Dermis blood vessel endothelial cell (primary cell): Measurements from ENCODE around the gene PCDHGA1. TPM values are rescaled to one million over a fixed set of nuclear protein-coding genes. Genes with fewer than 3 reads are reported as not detected.

Source experiments
- DNase-seq: peaks from one replicate; pipeline ENCODE4 v3.0.0; 2010
- total RNA-seq: library from RNA; depleted of rRNA; stranded (reverse); fragments of >200 nt; gene quantifications from 2 replicates; pipeline ENCODE4 v1.2.3, GENCODE V29; 2014

Gene PCDHGA1
- total RNA-seq, 1 donor from 2014 or later: 0.34 TPM

DNA sequence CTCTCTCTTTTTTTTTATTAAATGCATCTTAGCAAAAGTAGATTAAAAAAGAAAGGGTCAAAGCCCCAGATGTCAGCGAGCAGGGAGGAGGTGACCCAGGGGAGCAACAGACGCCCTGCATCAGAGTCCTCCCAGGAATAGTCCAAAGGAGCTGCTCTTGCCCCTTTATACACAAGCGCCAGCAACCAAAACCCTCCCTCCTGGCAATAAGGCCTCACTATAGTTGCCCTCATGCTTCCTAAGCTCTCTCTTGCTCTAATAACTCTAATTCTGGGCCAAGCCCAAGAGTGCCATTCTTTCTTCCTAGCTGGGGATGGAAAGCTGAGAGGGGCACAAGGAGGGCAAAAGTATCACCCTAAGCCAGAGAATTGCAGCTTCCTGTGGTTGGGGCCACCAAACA, 184.8 kb downstream of the PCDHGA1 start:
- no peak for DNase-seq

DNA sequence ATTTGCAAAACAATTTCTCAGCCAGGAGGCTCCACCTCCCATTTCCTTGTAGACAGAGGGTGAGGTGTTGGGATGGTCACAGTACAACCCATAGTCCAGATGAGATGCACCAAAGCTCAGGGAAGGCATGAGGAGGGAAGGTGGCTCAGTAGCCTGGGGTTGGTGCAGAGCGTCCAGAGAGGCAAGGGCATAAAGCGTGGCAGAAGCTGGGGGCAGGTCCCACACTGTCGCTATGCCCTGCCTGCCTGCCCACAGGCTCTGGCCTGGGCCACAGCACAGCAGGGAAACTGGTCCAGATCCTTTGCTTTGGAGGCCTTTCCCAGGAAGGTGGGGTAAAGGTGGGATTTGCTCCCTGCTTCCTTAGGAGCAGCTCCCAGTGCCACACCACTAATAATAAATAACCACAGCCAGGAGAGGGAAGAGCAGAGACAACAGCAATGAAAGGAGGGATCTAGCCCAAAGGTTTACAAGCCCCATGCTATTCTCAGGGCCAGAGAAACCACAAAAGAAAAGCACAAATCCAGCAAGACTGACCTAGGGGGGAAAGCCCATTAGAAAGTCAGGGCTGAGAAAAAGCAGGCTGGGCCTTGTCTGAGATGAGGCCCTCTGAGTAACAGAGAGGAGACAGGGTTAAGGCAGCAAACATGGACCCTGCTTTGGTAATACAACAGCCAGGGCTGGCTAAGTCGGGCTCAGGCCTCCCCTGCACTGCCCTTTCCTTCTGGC, 185.8 kb downstream of the PCDHGA1 start:
- no peak for DNase-seq

DNA sequence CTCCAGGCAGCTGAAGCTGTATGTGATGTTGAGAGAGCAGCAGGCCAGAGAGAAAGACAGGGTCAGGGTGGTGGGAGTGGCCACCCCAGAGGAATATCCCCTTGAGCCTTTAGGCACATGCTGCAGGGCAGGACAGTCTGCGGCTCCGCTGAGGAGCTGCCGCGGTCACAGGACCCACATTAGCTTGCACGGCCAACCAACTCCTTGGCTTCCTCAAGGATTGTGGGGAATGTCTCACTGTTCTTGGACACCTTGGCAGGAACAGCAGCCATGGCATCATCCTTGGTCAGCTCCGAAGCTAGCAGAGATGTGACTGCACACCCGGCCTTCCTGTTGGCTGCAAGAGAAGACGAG, 186.3 kb downstream of the PCDHGA1 start:
- no peak for DNase-seq

DNA sequence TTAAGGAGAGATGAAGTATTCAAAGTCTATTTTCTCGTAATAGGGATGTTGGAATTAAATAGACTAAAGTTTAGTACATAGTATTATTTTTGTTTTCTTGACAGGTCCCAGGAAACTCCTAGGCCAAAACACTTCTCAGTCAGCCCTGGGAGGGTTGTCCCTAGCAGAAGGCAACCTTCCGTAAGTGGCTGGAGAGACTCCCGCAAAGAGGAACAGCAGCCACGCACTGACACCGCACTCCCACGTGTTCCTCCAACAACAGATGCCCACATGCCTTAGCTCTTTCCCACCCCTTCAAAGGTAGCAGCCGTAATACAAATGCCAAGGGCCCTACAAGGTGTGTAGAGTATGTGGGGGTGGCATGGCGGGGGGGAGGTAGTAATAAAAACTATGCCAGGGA, 187.0 kb downstream of the PCDHGA1 start:
- DNase-seq: no peak

DNA sequence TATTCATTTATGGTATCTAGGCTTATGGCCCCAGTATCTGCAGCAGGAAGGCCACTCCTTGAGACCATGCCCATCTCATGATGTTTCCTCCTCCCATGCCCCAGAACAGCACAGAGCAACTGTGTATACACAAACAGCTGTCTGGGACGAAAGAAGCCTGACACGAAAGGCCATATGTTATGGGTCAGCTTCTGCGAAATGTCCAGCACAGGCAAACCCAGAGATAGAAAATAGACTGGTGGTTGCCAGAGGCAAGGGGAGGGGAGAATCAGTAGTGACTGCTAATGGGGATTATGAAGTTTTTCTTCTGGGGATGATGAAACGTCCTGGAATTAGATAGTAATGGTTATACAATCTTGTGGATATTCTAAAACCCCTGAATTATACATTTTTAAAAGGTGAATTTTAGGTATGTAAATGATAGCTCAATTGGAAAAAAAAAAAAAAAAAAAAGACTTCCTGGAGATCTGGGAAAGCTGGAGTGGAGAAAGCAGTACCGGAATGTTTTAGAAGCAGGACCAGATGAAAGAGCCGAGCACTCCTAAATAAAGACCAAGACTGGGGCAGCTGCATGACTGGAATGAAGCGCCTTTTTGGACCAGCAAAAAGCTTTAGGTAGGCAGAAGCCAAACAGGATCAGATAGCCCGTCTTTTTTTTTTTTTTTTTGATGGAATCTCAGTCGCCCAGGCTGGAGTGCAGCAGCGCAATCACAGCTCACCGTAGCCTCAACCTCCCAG, 187.7 kb downstream of the PCDHGA1 start:
- DNase-seq: no peak

DNA sequence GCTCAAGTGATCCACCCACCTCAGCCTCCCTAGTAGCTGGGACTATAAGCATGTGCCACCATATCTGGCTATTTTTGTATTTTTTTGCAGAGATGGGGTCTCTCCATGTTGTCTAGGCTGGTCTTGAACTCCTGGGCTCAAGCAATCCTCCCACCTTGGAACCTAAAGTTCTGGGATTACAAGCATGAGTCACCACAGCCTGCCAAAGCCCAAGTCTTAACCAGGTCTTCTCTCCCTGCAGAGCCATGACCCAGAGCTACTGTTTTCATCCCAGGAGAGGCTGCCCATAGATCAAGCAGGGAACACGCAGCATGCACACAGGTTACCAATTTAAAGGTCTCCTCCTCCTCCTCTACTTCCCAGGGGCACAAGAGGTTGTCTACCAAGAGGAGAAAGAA, 188.3 kb downstream of the PCDHGA1 start:
- no peak for DNase-seq

DNA sequence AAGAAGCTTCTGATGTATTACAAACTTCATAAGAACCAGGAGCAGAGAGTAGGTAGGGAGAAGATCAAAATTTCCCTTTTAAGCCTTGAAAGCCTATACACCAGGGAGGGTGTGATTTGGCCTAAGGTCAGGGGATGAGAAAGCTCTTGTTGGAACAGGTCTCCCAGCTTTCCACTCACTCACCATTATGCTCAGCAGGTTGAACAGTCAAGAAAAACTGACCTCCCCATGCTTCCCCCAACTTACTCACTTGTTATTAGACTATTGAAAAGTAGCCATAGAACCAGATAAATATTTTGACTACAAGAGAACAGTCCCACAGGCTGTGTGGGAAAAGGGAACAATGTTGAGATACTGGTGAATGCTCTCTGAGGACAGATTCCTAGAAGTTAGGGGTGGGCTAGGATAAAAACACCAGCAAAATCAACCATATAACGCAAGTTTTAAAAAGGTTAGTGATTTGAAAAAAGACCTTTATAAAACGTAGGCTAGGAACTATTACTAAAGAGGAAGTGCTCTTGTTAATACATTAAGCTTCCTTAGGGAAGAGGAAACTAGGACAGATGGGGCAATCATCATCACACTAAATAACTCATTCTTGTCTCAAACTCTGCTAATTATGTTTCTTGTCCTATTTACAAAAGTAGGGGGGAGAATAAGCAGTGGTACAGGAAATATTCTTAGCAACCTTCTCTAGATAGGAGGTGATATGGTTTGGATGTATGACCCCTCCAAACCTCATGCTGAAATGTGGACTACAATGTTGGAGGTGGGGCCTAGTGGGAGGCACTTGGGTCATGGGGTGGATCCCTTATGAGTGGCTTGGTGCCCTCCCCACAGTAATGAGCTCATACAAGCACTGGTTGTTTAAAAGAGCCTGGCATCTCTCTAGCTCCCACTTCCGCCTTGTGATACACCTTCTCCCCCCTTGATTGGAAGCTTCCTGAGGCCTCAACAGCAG, 189.6 kb downstream of the PCDHGA1 start:
- no peak for DNase-seq

DNA sequence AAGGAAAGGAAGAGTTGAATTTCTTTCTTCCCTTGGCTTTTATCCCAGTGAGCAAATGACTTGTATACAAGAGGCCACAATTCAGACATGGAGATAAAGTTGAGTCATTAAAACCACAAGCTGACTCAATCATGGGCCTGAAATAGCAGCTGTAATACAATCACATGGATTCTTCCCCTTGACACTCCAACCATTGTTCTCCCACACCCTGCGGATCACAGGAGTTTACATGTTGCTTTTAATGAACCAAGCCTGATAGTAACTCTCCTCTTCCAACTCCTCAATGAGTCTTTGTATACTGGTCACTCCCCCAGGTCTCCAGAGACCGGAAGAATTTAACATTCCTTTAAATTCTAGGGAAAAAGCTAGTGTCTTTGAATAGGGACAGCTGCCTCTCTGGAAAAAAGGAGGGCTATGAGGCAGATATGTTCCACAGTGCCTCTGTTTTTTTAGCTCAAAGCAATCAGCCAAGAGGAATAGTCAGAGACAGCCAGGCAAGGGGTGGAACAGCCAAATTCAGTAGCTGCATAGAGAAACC, 191.0 kb downstream of the PCDHGA1 start:
- DNase-seq: peak; percentile 97

DNA sequence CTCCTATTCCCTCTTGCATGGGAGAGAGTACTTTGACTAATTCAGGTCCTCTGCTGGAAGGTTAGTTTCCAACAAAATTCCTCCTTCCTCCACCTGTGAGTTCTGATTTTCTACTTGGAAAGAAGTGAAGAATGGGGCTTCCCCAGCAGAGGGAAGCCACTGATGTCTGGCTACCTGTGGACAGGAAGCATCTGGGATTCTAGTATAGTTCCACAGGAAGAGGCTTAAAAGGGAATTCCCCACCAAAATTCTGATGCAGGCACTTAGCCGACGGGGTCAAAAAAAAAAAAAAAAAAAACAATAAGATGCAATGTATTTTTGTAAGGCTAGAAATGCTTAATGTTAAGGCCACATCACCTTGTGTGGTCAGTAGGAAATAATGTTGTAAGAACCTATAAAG, 192.0 kb downstream of the PCDHGA1 start:
- DNase-seq: peak; percentile 78

DNA sequence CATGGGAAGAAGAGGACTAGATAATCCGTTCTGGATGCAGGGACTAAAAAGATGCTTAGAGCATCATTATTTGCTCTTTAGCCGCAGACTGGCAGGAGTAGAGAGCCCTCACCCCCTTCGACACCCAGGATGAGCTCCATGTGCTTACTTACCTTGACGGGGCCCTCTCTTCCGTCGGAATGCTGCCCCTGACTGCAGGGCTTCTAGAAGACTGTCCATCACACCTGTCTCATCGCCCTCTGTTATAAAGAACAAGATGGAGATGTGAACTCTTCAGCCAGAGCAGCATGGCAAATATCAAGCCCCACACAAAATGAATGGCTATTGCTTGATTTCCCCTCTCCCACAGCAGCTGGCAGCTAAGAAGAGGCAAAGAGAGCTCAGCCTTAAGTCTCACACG, 193.7 kb downstream of the PCDHGA1 start:
- DNase-seq: no peak

DNA sequence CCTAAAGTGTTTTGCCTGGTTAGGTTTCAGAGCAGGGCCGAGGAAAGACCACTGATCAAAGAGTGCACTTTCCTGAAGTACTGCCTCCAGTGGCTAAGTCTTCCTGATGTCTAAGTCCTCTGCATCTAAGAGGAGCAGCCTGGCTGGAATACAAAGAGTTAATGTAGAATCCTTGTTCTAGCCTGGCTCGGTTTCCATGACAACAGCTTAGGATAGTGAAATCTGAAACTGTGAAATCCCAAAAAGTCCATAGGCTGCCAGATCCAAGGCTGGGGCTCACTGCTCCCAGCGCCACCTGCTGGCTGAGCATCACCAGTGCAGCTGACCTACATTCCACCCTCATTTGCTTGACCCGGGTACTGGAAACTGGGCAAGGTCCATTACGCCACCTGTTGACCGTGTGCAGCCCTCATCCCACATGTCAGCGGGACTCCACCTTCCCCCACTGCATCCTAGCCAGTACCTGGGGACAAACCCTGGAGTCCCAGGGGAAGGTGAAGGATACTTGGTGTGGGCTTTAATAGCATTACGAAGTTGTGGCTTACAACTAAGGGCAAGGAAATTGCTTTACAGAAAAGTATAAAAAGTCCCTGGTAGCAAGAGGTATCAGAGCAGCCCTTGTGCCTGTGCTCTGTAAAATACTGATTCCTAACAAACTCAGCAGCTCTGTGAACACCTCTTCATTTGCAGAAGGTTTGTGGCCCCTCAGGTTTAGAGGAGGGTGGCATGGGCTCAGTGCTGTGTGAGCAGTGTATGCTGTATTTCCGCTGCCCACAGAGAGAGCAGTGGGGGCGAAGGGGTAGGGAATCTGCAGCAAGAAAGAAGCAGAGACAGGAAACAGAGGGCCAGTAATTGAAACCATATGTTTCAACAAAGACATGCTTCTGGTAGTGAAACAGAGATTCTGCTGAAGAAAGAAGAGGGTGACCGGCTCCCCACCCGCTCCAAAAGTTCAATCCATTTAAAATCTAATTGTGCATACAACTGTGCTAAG, 194.6 kb downstream of the PCDHGA1 start:
- peak; percentile 96 for DNase-seq

DNA sequence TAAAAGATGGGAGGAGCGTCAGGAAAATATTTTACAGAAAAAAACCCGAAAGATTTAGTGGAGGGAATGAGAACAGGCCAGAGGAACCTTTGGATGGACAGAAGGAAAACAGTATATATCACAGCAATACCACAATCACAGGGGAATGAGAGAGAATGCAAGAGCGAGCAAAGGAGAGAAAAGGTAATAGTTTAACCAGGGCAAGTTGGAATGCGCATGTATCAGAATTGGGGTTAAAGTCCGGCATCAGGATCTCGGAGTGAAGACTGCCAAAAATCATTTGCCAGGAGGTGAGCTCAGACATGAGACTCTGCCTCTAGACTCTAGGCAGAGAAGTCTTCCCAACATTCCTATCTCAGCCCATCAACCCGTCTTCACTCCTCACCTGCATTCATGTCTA, 195.3 kb downstream of the PCDHGA1 start:
- DNase-seq: no peak

DNA sequence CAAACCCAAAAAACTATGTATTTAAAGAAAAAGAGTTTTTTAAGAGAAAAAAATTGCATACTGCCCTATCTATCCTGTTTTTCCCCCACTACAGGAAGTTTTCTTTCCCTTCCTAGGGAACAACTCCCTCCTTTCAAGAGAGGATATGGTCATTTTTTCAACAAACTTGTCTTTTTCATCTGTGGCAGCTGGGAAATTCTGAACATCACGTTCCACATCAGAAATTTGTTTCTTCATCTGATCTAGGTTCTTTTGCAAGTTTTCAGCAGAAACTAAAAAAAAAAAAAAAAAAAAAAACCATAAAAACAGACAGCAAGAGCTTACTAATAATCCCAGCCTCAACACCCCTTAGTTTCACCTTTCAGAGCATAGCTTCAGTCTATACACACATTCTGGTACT, 197.1 kb downstream of the PCDHGA1 start:
- DNase-seq: no peak

DNA sequence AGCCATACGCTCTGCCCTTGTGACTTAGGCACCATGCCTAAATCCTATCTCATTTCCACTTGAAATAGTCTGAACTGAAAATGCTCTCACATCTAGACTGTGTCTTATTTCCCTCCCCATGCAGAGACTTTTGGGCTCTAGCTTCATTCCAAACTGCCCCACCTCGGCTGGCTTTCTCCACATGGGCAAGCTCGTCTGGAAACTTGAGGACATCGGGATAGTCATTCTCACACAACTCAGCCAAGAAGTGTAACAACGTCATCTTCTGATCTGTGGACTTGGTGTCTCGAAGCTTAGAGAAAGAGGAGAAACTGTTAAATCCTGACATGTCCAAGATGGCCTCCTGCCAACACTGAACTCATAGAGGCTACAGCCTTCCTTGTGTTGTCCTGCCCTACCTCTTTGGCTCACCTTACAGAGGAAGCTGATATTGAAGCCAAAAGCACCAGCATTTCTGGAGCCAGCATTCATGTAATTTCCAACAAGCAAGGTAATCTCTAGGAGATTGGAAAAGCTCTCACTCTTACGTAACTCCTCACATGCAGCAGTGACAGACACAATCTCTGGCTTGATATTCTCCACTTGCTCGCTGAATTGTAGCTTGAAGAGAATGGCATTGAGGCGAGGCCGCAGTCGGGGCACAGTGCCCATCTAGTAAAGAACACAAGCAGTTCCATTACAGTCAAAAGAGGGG, 198.1 kb downstream of the PCDHGA1 start:
- no peak for DNase-seq

DNA sequence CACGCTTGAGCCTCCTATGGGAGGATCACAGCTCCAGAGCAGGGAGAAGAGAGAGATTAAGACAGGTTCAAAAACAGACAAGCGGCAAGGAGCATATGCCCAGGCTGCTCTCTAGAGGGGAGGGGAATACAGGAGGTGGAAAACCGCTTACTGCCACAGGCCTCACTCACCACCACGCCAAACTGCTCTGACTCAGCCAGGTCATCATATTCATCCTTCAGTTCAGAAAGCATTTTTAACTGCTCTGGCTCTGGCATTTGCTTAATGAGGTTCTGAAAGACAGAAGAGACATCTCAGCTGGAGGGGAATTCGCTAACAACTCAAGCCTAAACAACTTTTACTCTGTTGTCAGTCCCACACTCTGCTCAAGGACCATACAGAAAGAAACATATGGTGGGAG, 198.7 kb downstream of the PCDHGA1 start:
- no peak for DNase-seq

DNA sequence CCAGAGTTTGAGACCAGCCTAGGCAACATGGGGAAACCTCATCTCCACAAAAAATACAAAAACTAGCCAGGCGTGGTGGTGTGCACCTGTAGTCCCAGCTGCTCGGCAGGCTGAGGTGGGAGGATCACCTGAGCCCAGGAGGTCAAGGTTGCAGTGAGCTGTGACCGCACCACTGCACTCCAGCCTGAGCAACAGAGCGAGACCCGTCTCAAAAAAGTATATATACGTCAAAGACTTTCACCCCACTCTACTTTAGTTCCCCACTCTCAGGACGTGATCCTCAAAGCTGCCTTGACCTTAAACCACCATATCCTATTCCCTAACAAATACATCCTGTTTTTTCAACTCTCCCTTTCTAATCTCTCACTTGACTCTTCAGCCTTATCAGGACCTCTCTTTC, 199.6 kb downstream of the PCDHGA1 start:
- DNase-seq: no peak

DNA sequence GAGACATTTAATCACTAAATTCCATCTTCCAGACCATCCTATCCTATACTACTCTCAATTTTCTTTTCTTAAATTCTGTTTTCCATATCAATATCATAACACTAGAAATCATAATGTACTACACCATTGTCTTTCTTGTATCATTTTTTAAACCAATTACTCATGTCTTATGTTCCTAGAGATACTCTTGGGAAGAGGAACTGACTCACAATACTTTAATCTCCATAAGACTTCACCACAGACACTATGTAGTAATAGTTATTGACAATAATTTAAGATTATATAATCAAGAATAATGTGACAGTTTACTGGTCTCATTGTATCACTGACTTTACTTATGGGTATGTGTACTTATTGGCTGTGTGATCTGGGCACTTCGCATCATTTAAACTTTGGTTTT, 202.4 kb downstream of the PCDHGA1 start:
- DNase-seq: peak; percentile 45

DNA sequence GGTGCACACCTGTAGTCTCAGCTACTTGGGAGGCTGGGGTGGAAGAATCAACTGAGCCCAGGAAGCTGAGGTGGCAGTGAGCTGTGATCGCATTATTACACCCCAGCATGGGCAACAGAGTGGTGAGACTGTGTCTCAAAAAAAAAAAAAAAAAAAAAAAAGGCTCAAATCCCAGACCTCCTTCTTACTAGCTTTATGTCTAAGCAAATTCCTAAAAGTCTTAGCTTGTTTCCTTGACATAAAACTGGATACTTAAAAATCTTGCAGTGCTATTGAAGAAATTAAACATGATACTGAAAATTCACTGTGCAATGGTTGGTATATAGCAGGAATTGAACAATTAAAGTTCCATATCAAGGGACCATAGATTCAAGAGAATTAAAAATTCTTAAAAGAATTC, 203.6 kb downstream of the PCDHGA1 start:
- DNase-seq: no peak

DNA sequence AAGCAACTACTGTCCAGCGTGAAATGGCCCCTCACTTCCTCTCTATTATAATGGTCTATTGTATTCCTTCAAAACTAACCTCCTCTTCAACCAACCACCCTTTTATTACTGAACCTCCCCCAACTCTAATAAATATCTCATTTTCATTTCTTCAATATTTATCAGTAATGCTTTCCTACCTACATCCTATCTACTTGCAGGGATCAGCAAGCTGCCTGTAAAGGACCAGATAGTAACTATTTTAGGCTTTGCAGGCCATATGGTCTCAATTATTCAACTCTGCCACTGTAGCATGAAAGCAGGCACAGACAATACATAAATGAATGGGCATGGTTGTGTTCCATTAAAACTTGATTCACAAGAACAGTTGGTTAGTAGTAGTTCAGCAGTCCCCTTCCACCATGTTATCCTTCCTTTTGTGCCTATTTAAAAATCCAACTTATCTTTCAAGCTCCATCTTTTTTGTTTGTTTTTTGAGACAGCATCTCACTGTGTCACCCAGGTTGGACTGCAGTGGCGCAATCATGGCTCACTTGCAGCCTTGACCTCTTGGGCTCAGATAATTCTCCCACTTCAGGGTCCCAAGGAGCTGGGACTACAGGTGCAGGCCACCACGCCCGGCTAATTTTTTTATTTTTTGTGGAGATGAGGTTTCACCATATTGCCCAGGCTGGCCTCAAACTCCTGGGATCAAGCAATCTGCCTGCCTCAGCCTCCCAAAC, 204.3 kb downstream of the PCDHGA1 start:
- no peak for DNase-seq

DNA sequence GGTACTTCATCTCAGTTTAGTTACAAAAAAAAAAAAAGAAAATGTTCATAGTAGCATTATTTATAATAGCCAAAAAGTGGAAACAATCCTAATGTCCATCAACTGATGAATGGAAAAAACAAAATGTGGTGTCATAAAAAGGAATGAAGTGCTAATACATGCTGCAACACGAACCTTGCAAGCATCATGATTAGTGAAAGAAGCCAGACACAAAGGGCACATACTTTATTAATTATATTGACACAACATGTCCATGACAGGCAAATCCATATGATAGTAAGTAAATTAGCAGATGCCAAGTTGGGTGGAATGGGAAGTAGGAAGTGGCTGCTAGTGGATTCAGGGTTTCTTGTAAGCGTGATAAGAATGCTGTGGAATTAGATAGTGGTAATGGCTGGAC, 212.7 kb downstream of the PCDHGA1 start:
- DNase-seq: no peak
